Fibroblast of lung (primary cell): ENCODE data around the gene DNAH8.

Experiments
- EZH2 ChIP-seq: IDR thresholded peaks from 2 replicates; pipeline ENCODE4 v1.5.1; 2012; ENCODE audit warnings: low read length, control low read depth, mild to moderate bottlenecking; ENCODE audit errors: missing control alignments
- TF ChIP-seq, protein P1 (sequence below), 2 donors: IDR thresholded peaks in 1 of 2; conservative IDR thresholded peaks in 1 of 2; 1 replicate in 1 of 2; 2 replicates in 1 of 2; pipeline ENCODE4 v1.5.1; 2011 to 2012; ENCODE audit warnings: low read length in 2 of 2, control low read depth in 1 of 2, inconsistent platforms in 1 of 2, low read depth in 1 of 2, mild to moderate bottlenecking in 1 of 2

DNA sequence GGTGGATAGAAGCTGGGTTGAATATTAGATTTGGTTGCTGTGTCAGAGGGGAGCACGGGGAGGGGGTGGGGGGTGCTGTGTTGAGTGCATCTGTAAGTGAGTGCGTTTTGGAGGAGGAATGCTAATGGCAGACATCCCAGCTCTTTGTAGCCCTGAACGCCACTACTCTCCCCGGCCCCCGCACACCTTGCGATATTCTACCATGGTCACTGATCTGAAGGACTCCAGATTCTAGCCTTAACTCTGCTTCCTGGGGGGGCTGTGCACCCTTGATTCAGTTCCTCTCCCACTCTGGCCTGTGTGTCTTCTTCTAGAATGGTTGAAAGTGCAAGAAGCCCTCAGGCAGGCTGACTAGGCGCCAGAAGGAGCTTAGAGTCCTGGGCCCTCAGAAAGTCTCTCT, 340.6 kb downstream of the DNAH8 start:
- TF ChIP-seq, protein P1, sequence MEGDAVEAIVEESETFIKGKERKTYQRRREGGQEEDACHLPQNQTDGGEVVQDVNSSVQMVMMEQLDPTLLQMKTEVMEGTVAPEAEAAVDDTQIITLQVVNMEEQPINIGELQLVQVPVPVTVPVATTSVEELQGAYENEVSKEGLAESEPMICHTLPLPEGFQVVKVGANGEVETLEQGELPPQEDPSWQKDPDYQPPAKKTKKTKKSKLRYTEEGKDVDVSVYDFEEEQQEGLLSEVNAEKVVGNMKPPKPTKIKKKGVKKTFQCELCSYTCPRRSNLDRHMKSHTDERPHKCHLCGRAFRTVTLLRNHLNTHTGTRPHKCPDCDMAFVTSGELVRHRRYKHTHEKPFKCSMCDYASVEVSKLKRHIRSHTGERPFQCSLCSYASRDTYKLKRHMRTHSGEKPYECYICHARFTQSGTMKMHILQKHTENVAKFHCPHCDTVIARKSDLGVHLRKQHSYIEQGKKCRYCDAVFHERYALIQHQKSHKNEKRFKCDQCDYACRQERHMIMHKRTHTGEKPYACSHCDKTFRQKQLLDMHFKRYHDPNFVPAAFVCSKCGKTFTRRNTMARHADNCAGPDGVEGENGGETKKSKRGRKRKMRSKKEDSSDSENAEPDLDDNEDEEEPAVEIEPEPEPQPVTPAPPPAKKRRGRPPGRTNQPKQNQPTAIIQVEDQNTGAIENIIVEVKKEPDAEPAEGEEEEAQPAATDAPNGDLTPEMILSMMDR (conservative IDR thresholded peaks at IDR 0.05 in 1 of 2, IDR thresholded peaks at IDR 0.05 in 1 of 2; ENCODE audit: low read depth in 1 of 2, low read length in 2 of 2) = no peak
- no peak for TF ChIP-seq EZH2
